K562 treated with DMSO at 1 percent for 4 hours (cell line): Measurements from ENCODE around the gene KHK. TPM values are rescaled to one million over a fixed set of nuclear protein-coding genes. Genes with fewer than 3 reads are reported as not detected.

Experiments
- total RNA-seq: library from RNA; unstranded; fragments of 300-600 nt; gene quantifications from 2 replicates; pipeline ENCODE4 v1.2.3, GENCODE V29; 2022; ENCODE audit not compliant: insufficient read depth

Gene KHK
- 17.1 and 19.4 TPM in 2 replicates for total RNA-seq

DNA sequence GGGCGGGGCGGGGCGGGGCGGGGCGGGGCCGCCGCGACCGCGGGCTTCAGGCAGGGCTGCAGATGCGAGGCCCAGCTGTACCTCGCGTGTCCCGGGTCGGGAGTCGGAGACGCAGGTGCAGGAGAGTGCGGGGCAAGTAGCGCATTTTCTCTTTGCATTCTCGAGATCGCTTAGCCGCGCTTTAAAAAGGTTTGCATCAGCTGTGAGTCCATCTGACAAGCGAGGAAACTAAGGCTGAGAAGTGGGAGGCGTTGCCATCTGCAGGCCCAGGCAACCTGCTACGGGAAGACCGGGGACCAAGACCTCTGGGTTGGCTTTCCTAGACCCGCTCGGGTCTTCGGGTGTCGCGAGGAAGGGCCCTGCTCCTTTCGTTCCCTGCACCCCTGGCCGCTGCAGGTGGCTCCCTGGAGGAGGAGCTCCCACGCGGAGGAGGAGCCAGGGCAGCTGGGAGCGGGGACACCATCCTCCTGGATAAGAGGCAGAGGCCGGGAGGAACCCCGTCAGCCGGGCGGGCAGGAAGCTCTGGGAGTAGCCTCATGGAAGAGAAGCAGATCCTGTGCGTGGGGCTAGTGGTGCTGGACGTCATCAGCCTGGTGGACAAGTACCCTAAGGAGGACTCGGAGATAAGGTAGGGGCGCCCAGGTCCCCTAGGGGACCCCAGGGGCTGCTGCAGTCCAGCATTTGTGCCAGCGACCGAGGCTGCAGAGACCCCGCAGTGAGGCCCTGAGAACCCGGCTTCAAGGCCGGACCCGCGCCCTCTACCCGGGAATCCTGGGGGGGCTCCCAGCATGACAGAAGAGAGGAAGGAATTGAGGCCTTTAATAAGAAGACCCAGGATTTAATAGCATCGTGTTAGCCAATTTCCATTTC is at the start of gene KHK:
KHK (plus strand) TSS at position 49 of the 870 bp plus-strand sequence; CDS start at position 537, 488 bp downstream.

DNA sequence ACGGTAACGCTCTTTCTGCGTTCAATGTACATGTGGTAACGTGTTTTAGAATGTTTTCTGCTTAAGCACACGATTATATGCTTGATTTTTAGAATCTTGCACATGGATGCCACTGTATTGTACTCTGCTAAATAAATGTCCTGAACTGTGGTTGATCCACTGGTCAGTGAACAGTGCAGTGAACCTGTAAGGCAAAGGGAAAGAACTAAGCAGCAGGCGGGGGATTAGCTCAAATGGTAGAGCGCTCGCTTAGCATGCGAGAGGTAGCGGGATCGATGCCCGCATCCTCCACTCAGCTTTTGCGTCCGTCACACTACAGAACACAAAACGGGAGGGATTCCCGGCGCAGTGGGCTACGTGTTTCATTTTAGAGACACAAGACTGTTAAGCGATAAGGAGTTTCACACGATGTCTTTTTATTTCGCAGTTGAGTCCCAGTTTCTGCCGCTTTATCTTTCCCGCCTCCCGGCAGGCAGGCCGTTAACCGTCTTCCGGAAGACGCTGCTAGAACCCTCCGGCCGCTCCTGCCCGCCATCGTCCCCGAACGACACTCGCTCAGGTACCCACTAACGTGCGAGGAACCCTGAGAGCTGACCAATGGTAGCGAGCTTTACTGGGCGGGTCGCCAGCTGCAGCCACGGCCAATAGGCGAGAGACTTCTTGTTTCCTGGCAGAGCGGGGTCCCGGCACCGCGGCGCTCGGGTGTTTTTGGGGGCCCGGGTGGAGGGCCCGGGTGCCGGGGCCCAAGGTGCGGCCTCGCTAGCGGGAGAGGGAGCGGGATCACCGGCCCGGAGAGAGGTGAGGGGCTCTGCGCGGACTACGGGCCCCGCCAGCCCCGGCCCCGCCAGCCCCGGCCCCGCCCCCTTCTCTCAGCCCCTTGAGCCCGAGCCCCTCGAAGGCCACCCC is 35.3 kb upstream of the KHK start, which contains the start of gene AGBL5:
AGBL5 (plus strand) TSS at position 673 of the 906 bp plus-strand sequence. CDS start 1,291 bp downstream, outside the sequence.

DNA sequence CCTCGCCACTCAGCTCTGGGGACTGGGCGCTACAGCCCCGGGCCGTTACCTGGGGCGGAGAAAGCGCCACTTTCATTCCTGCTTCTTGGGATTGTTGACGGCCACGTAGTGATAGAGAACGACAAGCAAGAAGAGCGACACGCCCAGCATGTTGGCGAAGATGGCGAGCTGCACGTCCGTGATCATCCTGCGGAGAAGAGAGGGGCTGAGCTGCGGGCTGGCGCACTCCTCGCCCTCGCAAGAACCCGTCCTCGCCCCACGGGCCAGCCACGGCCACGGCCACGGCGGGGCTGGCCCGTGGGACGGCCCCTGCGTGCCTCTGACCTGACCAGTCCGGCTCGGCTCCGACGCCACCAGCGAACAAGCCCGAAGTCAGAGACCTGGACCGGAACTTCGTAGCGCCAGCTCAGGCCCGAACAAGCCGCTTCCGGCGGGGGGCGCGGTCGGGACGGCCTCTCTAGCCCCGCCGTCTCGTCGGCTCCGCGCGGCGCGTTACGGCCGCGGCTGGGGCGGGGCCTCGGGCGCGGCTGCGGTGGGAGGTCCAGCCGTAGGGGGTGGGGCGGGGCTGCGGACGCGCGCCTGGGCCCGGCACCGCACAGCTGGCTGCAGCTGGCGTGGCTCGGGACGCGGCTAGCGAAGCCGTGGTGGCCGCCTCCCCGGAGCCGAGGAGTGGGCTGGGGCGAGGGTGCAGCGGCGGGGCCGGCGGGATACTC is 15.1 kb upstream of the KHK start, which contains the start of gene OST4:
OST4 (minus strand) TSS at position 378 of the 713 bp plus-strand sequence.

DNA sequence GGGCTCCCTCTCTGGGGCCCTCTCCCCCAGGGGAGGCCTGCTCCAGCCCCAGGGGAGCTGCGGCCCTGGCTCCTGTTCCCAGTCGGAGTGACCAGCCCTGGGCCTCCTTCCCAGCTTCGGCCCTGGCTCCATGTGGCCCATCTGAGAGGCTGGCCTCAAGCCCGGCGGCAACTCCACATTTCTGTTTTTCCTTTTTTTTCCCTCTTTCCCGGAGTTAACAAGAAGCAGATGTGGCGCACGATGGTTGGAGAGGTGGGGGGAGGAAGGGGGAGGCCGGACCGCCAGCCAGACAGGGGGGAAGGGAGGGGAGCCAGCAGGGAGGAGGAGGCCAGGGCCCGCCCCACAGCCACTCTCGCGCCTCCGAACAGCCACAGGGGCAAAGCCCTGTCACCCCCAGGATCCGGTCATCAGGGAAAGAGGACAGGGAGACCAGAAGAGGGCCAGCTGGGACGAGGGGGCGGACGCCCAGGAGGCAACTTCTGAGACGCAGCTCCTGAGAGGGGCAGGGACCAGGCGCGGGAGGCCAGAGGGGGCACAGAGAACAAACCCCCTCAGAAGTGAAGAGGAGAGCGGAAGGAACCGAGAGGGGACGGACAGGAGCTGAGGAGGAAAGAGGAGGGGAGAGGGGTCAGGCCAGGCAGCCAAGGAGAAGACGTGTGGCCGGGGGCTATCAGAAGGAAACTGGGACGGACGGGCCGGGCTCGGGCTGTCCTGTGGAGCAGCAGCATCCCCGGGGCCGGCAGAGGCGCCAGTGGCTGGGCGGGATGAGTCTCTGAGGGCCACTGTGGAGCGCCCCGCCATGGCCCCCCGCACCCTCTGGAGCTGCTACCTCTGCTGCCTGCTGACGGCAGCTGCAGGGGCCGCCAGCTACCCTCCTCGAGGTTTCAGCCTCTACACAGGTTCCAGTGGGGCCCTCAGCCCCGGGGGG is 8.0 kb upstream of the KHK start, which contains the start of gene EMILIN1:
EMILIN1 (plus strand) TSS at position 349 of the 928 bp plus-strand sequence; CDS start at position 800, 451 bp downstream.

DNA sequence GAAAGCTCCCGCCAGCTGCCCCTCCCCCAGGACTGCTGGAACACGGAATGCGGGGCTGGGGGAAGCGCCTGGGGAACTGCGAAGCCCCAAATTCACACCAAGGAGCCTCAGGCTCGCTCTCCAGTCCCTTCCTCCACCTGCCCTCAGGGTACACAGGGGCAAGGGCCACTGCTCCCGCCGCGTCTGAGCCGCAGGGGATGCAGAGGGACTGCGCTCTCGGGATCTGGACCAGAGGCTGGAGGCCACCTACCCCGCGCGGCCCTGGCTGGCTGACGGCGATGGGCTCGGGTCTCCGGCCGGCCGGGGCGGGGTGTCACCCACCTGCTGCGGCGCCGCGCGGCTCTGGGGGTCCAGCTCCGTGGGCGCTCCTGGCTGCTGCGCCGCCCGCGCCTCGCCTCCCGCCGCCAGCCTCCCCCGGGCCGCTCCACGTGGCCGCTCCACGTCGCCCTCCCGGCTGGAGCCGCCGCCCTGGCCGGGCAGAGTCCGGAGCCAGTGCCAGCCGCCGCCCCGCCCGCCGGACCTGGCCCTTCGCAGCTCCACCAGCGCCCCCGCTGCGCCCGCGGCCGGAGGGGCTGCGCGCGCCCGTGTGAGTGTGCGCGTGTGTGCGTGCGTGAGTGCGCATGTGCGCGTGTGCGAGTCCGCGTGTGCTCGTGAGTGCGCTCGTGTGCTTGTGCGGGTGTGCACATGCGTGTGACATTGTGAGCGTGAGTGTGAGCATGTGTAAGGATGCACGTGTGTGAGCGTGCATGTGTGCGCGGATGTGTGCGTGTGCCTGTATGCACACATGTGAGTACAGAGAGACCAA is 32.2 kb downstream of the KHK start, which contains the start of gene CGREF1:
CGREF1 (minus strand) TSS at position 604 of the 805 bp plus-strand sequence. CDS start 14,762 bp downstream, outside the sequence.

DNA sequence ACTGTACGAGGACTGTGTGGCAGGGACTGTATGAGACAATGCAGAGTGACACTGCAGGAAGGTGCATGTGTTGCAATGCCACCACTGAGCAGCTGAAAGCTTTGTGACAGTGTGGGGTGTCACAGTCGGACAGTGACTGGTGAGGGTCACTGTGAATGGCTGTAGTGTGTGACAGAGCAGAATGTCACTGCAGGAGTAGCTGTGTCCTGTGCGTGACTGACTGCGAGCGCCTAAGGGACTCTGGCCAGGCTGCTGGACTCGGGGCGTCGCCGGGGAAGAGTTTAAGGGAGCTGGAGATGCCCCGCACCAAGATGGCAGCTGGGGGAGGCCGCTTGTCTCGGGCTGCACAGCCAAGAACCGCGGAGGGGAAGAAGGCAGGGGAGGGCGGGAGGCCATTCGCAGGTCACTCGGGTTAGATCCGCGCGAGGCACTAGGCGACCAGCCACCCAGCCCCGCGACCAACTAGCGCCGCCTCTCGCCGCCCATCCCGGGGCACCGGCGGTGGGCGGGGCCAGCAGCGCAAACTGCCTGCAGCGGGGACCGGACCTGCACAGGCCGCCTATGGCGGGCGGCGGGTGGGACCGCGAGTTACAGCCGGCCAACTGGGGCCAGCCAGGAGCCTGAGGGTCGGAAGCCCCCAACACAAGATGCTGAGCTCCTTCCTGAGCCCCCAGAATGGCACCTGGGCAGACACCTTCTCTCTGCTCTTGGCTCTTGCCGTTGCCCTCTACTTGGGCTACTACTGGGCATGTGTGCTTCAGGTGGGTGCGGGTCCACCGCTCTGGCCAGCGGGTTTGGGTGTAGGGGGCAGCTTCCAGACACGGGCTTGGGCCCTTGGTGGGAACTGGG is 37.0 kb downstream of the KHK start, which contains the start of gene ABHD1:
ABHD1 (plus strand) TSS at position 514 of the 849 bp plus-strand sequence; CDS start at position 648, 134 bp downstream.

DNA sequence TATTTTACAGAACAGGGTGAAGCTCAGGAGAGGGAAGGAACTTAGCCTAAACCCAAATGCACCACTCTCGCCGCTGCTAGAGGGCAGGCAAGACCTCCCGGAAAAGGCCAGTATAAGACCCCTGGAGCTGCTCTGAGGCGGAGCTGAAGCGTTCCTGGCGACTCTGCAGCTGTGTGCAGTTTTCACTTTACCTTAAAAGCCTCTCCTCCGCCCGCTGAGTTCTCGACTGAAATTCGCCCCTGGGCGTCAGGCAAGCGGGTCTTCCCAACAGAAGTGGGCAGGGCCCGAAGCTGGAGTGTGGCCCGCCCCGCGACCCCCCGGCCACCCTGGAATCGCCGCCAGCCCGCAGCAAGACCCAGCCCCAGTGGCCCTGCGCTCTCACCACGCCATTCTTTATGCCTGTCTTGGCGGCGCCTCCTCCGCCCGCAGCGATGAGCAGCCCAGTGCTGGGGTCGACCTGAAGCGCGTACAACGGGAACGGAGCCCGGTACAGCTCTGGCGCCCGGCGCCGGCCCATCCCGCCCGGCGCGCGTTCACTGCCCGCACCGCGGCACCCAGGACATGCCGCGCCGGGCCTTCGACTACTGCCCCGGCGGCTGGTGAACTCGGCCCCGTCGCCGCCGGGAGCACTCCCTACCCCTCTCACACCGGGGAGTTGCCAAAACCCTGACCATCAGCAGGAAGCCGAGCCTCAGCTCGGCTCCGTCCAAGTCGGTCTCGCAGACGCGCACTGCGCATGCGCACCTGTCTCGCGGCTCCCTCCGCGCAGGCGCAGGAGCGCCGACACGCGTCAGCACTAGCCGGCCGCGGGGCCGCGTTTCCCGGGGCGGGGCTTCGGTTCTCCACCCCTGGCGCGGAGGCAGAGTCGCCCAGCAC is 47.6 kb downstream of the KHK start, which contains the start of gene PREB:
PREB (minus strand) TSS at position 732 of the 876 bp plus-strand sequence; CDS start at position 517, 215 bp downstream.

DNA sequence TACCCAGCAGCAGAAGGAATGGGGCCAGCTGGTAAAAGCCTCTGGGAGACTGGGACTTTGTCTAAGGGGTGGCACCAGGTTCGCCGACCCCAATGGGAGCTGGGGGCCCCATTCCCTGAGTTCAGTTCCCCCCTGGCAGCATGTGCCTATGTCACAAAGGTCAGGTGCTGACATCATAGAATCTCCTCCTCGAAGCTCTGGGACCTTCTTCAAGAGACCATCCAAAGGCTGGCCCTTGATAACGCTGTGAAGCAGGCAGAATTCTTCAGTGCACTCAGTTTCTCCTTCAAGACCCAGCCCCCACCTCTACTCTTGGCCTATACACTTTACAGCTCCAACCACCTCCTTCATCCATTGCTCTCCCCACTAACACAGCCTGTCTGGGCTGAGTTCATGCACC is 52.7 kb downstream of the KHK start, which contains the start of gene PRR30:
PRR30 (minus strand) TSS at position 101 of the 400 bp plus-strand sequence. CDS start 1,081 bp downstream, outside the sequence.

DNA sequence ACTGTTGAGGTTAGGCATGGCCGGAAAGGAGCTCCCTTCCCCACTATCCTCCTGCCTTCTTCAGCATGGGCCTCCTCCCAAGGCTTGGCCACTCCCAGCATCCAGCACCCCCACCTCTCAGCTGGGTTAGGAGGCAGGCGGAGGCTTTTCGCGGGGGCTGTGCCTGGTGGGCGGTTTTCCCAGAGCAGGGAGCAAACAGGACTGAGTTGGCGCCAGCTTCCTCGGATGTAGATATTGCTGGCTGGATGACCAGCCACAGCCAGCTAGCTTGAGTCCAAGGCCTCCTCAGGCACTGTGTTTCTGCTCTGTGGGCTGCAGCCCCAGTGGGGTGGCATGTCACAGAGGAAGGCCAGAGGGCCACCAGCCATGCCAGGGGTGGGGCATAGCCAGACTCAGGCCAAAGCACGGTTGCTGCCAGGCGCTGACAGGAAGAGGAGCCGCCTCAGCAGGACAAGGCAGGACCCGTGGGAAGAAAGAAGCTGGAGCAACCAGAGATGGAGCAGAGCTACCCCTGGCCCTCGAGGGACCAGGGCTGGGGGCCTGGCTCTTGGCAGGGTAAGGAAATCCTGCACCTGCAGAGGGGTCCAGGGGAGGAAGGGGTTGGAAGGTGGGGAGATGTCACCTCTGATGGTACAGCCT is 62.3 kb downstream of the KHK start, which contains the start of gene TCF23:
TCF23 (plus strand) TSS at position 204 of the 639 bp plus-strand sequence; CDS start at position 334, 130 bp downstream.

Other genes with a start within 250 kb of the KHK start
- gene DPYSL5, start 238.6 kb upstream of the KHK start, total RNA-seq, result not detected in 2 replicates
- 43.0 and 53.3 TPM in 2 replicates for gene MAPRE3, start 116.1 kb upstream of the KHK start, total RNA-seq
- 99.6 and 101 TPM in 2 replicates for gene TMEM214, start 53.8 kb upstream of the KHK start, total RNA-seq
- 45.1 and 50.9 TPM in 2 replicates for gene AGBL5, start 35.1 kb upstream of the KHK start, total RNA-seq
- 210 and 258 TPM in 2 replicates for gene OST4, start 15.1 kb upstream of the KHK start, total RNA-seq
- gene EMILIN1, start 8.2 kb upstream of the KHK start, total RNA-seq, result 1.2 and 1.4 TPM in 2 replicates
- gene CGREF1, start 32.4 kb downstream of the KHK start, total RNA-seq, result 1.3 TPM in 1 of 2 replicates, not detected in the other
- not detected in 2 replicates for gene ABHD1, start 37.0 kb downstream of the KHK start, total RNA-seq
- gene PREB, start 47.9 kb downstream of the KHK start, total RNA-seq, result 71.3 and 72.7 TPM in 2 replicates
- gene PRR30, start 52.6 kb downstream of the KHK start, total RNA-seq, result not detected in 2 replicates
- gene TCF23, start 62.2 kb downstream of the KHK start, total RNA-seq, result not detected in 2 replicates
- gene ATRAID, start 125.3 kb downstream of the KHK start, total RNA-seq, result 87.2 and 192 TPM in 2 replicates
- 36.2 and 42.0 TPM in 2 replicates for gene SLC5A6, start 125.5 kb downstream of the KHK start, total RNA-seq
- 56.2 and 60.6 TPM in 2 replicates for gene CAD, start 130.6 kb downstream of the KHK start, total RNA-seq
- 0.60 and 1.5 TPM in 2 replicates for gene SLC30A3, start 176.3 kb downstream of the KHK start, total RNA-seq
- not detected in 2 replicates for gene DNAJC5G, start 188.7 kb downstream of the KHK start, total RNA-seq
- not detected in 2 replicates for gene TRIM54, start 195.7 kb downstream of the KHK start, total RNA-seq
- 5.5 and 7.0 TPM in 2 replicates for gene UCN, start 221.7 kb downstream of the KHK start, total RNA-seq
- 62.7 and 64.9 TPM in 2 replicates for gene MPV17, start 236.3 kb downstream of the KHK start, total RNA-seq